ENCODE results near the gene GPR37L1.

Gene GPR37L1, protein sequence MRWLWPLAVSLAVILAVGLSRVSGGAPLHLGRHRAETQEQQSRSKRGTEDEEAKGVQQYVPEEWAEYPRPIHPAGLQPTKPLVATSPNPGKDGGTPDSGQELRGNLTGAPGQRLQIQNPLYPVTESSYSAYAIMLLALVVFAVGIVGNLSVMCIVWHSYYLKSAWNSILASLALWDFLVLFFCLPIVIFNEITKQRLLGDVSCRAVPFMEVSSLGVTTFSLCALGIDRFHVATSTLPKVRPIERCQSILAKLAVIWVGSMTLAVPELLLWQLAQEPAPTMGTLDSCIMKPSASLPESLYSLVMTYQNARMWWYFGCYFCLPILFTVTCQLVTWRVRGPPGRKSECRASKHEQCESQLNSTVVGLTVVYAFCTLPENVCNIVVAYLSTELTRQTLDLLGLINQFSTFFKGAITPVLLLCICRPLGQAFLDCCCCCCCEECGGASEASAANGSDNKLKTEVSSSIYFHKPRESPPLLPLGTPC

DNA sequence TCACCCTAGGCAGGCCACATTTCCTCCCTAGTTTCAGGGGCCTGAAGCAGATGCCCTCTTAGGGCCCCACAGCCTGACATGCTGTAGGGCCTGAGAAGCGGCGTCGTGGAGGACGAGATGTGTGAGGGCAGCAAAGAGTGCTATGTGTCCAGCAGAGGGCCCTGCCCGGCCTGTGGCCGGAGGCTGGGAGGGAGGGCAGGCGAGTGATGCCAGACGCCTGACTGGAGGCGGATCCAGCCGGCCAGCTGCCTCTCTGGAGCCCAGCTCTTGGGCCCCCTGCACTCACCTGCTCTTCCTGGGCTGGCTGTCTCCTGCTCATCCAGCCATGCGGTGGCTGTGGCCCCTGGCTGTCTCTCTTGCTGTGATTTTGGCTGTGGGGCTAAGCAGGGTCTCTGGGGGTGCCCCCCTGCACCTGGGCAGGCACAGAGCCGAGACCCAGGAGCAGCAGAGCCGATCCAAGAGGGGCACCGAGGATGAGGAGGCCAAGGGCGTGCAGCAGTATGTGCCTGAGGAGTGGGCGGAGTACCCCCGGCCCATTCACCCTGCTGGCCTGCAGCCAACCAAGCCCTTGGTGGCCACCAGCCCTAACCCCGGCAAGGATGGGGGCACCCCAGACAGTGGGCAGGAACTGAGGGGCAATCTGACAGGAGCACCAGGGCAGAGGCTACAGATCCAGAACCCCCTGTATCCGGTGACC, at the start of gene GPR37L1:
GPR37L1 (plus strand) TSS at position 279 of the 697 bp plus-strand sequence; CDS start at position 326, 47 bp downstream.
- no peak for DNase-seq (ENCODE audit: low read depth, low spot score)

DNA sequence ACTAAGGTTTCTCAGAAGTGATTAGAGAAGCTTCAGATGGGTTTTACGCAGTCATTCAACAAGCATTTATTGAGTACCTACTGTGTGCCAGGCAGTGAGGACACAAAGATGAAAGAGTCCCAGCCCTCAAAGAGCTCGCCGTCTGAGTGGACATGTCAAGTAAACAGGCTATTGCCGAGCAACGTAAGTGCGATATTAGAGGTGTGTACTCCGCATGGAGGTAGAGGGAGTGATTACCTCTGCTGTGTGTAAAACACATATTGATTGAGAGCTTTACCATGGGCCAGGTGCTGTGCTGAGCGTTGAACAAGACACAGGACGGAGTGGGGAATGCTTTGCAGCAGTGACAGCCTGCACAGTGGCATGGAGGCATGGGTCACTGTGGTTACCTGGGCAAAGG, 49.5 kb upstream of the GPR37L1 start:
- DNase-seq (ENCODE audit: low read depth, low spot score): no peak

DNA sequence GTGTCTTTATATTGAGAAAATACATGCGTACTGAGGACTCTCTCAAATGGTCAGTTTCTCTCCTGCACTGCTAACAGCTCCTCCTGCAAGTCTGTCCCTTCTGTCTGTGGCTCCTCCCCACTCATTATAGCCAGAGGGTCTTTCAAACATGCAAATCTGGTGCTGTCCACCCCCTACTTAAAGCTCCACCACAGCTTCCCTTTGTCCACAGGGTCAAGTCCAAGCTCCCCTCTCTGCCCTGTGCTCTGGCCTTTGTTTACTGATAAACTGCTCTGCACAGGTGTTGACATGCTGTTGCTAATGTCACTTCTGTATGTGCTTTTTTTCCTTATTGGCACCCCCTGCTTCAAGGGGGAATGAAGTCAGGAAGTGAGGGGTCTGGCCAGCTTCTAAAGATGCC, 47.7 kb upstream of the GPR37L1 start:
- DNase-seq (ENCODE audit: low read depth, low spot score): no peak

DNA sequence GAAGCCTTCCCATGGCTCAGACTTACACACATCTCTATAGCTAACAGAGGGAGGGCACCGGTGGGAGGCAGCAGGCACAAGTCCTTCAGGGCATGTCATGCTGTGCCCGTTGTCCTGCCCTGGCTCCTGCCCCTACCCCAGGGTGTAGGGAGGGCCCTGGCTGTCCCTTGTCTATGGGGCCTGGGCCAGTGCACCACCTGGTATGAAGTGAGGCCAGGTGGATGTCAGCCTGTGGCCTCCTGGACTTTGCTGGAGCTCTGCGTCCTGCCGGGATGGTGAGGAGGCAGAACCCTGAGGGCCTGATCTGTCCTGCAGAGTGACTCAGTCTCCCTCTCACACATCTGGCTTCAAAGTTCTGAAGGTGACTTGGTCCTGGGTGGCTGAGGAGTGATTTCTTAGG, 47.3 kb upstream of the GPR37L1 start:
- DNase-seq (ENCODE audit: low read depth, low spot score): no peak

DNA sequence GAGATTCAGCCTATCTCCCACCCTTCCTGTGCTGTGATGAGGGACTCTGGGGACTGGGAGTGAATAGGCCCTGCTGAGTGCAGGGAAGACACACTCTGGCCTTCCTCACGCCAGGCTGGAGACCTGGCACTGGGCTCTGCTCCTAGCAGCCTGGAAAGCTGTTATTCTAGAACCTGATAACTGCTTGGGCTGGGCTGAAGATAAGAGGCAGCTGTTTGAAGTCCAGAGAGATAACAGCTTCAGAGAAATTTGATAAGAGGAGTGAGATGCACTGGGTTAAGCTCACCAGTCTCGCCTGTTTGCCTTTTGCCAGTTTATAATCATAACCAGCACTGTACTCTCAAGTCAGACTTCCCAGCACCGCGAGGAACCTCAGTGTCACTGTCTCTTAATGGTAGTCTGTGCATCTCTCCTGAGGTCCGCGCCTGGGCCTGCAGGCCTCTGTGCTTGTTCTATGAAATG, 46.6 kb upstream of the GPR37L1 start:
- no peak for DNase-seq (ENCODE audit: low read depth, low spot score)

DNA sequence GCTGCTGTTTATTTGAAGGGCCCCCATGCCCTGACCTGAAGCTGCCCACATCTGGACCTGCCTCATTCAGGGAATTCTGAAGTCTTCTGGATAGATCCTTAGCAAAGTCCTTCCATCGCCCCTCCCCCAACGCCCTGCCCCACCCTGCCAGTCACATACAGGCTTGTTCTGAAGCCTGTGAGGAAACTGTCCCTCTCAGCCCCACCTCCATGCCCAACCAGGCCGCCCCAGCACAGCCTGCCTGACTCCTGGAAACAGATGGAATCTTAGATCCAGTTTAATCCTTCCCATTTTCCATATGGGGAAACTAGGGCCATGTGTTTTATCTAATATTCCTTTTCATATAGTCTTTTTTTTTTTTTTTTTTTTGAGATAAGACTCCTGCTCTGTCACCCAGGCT, 44.5 kb upstream of the GPR37L1 start:
- DNase-seq (ENCODE audit: low read depth, low spot score): no peak

DNA sequence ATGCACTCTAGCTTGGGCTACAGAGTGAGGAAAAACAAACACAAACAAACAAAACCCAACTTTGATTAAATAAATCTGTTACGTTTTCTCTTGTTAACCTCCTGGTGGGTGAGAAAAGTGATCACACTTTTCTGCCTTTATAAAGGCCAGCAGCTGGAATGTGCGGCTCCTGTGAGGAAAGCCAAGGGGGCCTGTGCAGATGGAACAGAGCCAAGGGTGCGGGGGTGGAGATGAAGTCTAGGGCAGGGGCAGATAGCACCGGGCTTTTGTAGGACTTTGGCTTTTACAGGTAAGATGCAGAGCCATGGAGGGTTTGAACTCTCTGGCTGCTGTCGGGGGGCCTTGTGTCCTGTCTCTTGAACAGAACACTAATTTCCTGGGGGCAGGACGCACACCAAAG, 40.7 kb upstream of the GPR37L1 start:
- DNase-seq (ENCODE audit: low read depth, low spot score): no peak

DNA sequence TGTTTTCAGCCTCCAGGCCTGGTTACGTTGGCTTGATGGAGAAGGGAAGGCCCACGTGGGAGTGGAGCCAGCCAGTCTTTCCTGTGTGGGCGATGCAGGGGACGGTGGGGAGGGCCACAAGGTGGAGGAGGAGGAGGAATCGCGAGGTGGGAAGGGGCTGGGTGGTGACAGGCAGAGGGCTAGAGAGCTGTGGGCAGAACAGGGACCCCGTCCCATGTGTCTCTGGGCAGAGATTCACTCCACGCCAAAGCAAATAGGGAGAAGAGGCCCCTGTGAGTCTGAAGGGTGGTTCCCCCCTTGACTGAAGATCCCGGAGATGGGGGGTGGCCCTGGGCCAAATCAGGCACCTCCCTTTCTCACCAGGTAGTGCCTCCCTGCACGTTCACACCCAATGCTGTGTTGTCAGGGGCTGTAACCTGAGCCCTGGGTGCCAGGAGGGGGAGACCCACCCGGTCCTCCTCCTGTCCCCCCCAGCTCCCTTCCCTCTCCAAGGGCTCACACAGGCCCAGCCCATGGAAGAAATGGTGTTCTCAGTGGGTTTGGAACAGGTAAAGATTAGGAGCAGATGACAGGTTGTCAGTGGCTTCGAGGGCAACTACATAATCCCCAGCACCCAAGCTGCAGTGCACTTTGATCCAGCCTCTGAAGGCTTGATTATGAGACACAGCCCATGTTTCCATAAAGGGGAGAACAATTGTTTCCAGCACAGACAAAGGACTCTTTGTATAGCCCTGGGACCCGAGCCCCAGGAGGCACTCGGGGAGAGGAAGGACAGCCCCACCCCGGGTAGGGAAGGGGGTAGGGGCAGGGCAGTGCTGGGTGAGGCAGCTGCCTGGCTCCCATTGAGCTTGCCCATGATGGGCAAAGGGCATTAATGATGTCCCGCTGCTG, 37.7 kb upstream of the GPR37L1 start:
- DNase-seq (ENCODE audit: low read depth, low spot score): no peak

DNA sequence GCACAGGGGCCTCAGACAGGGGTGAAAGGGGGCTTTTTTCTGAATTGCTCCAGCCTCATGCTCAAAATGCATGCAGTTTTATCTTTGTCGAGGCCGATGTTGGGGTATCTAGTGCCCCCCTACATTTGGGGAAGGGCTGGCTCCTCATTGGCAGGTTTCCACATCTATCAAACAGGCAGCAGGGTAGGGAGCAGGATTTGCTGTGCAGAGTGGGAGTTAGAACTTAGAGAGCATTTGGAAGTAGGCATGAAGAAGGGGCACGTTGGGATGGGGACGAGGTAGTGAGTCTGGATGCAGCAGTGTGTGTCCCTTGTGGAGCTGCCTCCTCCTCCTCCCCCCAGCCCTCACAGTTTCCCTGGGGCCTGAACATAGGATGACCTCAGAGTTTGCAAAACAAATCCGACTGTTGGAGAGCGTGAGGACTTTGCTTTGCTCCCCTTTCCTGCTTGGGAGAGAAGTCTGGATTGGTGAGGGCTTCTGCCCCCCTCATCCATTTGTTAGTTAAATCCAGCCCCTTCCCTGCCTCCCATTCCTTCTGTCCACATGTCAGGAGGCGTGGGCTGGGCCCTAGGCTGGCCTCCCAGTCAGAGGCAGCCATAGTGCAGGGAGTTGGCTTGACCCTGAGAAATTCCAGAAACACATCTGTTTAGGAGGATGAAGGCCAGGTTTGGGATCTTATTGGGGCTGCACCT, 36.9 kb upstream of the GPR37L1 start:
- DNase-seq (ENCODE audit: low read depth, low spot score): no peak

DNA sequence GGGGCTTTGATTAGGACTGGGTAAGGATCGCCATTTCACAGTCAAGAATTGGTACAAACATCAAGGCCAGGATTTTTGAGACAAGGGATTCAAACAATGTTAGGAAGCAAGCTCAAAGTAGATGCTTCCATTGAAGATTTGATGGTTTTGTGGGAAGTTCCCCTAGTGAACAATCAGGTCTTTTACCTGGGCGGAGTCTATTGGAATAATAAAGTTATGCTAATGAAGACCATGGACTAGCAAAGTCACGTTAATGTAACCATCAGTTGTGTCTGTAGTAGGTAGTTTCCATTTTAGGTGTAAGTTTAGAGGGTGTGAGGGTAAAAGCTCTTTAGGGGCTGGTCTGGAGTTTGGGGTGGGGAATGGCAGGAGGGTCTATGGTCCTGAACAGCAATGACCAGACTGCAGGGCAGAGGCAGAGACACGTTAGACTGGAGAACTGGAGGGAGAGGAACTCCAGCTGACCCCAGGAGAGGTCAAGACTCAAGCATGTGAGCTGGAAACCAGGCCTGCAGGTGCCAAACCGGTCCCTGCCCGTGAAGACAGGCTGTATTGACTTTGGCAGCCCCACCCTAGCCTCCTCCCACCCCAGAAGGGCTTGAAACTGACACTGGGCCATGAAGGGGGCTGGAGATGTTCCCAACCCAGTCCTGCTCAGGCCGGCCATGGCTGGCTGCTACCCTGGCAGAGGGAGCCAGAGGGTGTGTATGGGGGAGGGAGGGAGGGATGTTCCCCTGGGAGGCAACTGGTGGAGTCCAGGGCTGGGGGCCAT, 36.0 kb upstream of the GPR37L1 start:
- no peak for DNase-seq (ENCODE audit: low read depth, low spot score)

DNA sequence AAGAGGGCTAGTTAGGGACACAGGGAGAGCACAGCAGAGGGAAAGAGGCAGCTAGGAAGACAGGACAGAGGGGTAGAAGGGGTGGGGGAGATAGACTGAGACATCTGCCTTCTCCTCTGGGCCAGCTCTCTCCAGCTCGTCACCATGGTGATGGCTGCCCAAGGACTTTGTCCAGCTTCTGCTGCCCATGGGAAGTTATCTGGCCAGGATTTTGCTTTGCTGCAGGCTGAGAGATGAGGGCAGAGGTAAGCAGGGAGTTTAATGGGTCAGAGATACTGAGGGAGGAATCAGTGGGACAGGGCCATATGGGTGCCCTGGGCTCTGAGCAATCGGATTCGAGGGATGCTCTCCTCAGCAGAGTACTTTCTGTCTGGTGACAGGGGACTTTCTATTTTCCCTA, 34.5 kb upstream of the GPR37L1 start:
- no peak for DNase-seq (ENCODE audit: low read depth, low spot score)

DNA sequence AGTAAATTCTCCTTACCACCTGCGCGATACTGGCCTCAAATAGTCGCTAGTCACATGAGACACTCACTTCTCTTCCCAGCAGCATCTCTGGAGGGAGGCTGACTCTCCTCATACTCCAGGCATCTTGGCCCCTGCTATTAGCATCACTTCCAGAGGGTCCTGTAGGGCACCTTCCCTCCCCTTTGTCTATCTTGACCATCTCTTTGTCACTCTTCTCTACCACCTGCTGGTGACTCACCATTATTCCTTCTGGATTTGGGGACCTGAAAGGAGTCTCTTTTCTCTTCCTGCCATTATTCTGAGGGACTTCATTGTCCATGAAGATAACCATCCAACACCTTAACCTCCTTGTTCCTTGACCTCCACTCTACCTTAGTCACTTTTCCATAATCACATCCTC, 31.7 kb upstream of the GPR37L1 start:
- no peak for DNase-seq (ENCODE audit: low read depth, low spot score)

DNA sequence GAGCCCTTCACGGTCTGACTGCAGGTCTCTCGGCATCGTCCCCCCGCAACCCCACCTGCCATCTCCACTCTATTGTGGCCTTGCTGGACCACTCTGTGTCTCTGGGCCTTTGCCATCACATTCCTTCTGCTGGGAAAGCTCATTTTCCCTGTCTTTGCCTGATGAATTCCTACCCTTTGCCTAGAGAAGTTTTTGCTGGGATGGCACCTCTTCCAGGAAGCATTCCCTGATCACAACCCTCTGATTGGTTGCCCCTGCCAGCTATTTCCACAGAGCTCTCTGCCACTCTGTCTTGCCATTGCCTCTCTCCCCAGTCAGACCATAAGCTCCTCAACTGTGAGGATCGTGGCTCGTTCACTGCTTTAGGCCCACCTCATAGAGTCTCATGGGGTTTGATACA, 28.9 kb upstream of the GPR37L1 start:
- no peak for DNase-seq (ENCODE audit: low read depth, low spot score)

DNA sequence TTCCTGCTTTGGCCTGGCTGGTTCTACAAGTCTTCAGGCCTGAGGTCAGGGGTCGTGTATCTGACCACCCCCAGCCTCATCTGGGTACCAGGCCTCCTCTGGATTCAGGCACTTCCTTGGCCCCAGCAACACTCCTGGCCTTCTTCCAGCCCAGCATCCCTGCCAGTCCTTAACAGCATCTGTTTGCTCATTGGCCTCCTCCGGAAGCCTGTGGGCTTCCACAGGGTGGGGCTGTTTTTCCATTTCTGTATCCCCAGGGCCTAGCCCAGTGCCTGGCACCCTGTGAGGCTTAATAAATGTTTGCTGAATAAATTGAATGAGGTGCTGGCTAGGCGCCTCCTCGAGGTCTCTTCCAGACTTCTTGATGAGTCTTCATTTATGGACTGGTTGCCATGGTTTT, 21.5 kb upstream of the GPR37L1 start:
- no peak for DNase-seq (ENCODE audit: low read depth, low spot score)

DNA sequence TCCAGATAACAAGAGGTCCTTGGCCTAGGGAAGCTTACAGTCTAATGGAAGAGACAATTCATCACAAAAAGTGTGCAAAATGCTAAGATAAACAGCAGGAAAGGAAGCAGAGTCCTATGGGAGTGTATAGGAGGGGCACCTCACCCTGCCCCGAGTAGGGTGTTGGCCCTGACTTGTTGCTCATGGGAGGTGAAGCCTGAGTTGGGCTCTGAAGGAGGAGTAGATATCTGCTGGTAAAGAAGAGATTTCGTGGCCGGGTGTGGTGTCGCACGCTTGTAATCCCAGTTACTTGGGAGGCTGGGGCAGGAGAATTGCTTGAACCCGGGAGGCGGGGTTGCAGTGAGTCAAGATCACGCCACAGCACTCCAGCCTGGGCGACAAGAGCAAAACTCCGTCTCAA, 18.6 kb upstream of the GPR37L1 start:
- no peak for DNase-seq (ENCODE audit: low read depth, low spot score)

DNA sequence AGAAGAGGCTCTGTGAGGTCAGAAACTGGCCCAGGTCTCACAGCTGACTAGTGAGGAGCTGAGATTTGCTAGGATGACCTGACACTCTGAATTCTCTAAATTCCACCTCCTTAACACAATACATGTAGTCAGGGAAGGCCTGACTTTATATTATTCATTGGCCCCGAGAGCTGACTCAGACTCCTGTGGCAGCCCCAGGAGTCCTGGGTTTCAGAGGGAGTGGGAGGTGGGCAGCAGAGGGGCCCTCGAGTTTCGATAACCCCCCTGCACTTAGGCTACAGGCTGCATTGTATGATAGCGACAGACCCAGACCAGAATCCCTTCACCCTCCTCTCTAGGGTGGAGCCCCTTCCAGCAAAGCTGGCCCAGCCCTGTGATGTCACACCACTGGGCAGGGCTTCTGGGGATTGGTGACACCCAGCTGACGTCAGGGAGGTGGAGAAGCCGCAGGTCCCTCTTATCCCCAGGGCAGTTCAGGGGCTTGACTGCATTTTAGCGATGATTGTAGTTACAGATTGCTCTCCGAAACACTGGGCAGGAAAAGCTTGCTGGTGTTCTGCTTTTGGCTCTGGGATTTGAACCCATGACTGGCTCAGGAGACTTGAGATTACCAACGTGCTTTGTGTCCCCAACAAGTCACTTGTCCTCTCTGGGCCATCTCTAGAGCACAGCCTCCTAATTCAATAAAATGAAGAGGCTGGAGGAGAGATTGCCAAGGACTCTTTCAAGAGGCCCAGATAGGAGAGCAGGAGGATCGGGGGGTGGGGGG, 17.0 kb upstream of the GPR37L1 start:
- no peak for DNase-seq (ENCODE audit: low read depth, low spot score)

DNA sequence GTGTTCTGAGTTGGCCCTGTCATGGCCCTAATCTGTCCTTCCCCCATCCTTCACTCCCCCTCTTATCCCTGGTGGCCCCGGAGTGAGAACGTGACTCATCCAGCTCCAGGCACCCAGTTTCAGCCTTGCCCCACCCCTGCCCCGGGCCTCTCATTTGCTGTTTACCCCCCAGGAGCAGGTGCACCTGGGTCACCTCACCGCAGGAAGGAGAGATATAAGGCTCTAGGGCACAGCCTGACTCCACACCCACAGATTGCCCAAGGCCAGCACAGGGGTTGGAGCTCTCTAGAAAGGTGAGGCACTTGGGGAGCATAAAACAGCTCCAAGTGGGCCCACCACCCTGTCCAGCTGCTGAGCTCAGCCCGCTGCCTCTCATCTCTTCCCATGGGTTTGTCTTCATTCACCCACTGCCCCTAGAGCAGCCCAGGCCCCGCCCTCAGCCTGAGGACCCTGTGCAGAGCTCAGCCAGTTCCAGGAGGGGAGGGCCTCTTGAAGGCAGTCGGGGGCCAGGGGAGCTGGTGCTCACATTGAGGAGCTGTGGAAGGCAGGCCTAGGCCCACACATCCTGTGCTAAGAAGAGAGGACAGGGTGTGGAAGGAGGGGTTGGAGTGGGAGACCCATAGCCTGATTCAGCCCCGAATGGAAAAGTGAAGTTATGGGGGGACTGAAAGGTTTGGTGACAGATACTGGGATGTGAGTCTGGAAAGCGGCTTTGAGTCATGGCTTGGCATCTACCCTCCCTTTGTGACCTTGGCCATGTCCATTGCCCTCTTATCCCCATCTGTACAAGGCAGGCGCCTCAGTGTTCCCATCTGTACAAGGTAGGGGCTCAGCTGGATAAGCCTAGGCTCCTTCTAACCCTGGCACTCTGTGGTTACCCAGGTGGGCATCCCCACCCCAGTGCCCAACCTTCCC, 16.1 kb upstream of the GPR37L1 start:
- no peak for DNase-seq (ENCODE audit: low read depth, low spot score)

DNA sequence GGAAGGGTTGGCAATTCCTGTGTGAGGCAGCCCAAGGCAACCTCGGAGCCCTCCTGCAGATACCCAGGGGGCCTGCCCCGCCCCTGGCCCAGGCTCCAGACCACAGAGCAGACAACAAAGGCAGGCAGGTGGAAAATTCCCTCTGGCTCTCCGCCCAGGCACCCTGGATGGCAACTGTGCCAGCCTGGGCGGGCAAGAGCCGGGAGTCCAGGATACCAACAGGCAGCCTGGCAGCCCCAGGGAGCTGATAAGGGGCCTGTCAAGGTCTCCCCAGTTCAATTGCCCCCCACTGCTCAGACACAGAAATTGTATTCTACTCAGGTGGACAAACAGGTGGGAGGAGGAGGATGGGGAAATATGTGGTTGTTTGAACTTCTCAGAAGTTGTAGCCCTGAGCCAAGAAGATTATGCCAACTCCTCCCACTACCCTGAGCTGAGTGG, 15.4 kb upstream of the GPR37L1 start:
- DNase-seq (ENCODE audit: low read depth, low spot score): no peak

Measured in activated CD4-positive, CD25-positive, alpha-beta regulatory T cell treated with anti-CD3 and anti-CD28 coated beads, Interleukin-2, amount 50 U/mL, for 16 hours (primary cell).